ENCODE measurements around the gene GLB1L2. TPM values are rescaled to one million over a fixed set of nuclear protein-coding genes. Genes with fewer than 3 reads are reported as not detected.

GLB1L2 gene
- total RNA-seq, 1 experiment from 2014 or later: 27.1 TPM

DNA sequence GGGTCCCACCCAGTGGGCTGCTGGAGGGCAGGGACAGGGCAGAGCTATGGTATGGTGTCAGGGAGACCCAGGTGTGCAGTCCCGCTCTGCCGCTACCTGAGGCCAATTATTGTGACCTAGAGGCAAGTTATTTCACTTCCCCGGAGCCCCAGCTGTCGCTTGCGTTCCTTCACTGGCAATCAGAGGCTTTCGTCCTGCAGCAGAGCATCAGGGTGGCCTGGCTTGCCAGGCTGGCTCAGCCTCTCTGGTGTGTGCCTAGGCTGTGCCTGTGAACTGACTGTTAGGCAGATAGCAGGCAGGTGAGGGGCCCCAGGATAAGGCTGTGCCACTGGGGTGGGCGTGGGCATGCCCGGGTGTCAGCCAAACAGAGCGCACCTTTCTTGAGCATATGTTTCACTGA lies 31.4 kb downstream of the GLB1L2 start:
- Histone ChIP-seq H3K27ac (ENCODE audit: low read depth, low read length) (no peak overlapping the region), H3K4me2 (ENCODE audit: low read length) (no peak overlapping the region), H4K20me1 (ENCODE audit: insufficient read depth) (no peaks in the 10 kb centered on the region), H3K4me1 (ENCODE audit: control insufficient read depth in 1 of 2, insufficient read depth in 2 of 2, low read length in 2 of 2) (no peaks in the 10 kb centered on the region), H3K4me3 (replicated peaks in 1 of 2; ENCODE audit: low read depth in 1 of 2, low read length in 2 of 2) (no peak overlapping the region), H2AFZ (ENCODE audit: low read depth, low read length, poor library complexity, severe bottlenecking) (no peak overlapping the region), H3K36me3 (ENCODE audit: control insufficient read depth in 1 of 2, insufficient read depth in 2 of 2, low read length in 2 of 2) (no peaks in the 10 kb centered on the region), H3K9ac (ENCODE audit: low read length) (no peak overlapping the region), H3K27me3 (ENCODE audit: insufficient read depth, low read length) (no peaks in the 10 kb centered on the region), H3K79me2 (ENCODE audit: insufficient read depth, low read length) (no peaks in the 10 kb centered on the region), H3K9me2 (ENCODE audit: insufficient read depth) (no peaks in the 10 kb centered on the region), H3K9me3 (ENCODE audit: control insufficient read depth in 1 of 2, insufficient read depth in 1 of 2, low read depth in 1 of 2, low read length in 2 of 2) (no peaks in the 10 kb centered on the region)
- CTCF ChIA-PET: no interaction called here
- intact Hi-C loops (cut with micrococcal nuclease): loop anchor here (5.0 kb wide), 3 partner anchors 229 to 504 kb away; no protein-coding TSS in a partner anchor
- no TSS peak for BruUV-seq (replicated peaks)
- TF ChIP-seq SRF (IDR thresholded peaks at IDR 0.05; ENCODE audit: low read depth) (no peak), YY1 (IDR thresholded peaks at IDR 0.05; ENCODE audit: extremely low read depth, insufficient replicate concordance, low read depth, low read length) (no peak), TCF7L2 (IDR thresholded peaks at IDR 0.05; ENCODE audit: borderline replicate concordance, extremely low read depth, insufficient read depth, insufficient read length) (no peak), POLR2AphosphoS5 (IDR thresholded peaks at IDR 0.05; ENCODE audit: low read depth, low read length) (no peak), CBX3 (IDR thresholded peaks at IDR 0.05; ENCODE audit: low read depth) (no peak), EZH2 (IDR thresholded peaks at IDR 0.05) (no peak), ZFX (IDR thresholded peaks at IDR 0.05) (no peak), EZH2phosphoT487 (IDR thresholded peaks at IDR 0.05; ENCODE audit: borderline replicate concordance) (no peak), JUND (IDR thresholded peaks at IDR 0.05) (no peak), RAD21 (IDR thresholded peaks at IDR 0.05; ENCODE audit: low read depth) (no peak), POLR2A (IDR thresholded peaks at IDR 0.05; ENCODE audit: borderline replicate concordance, extremely low read depth, insufficient read depth, insufficient read length) (no peak), ELF1 (IDR thresholded peaks at IDR 0.05; ENCODE audit: borderline replicate concordance, low read depth) (no peak), FOSL1 (IDR thresholded peaks at IDR 0.05; ENCODE audit: low read depth) (no peak), SP1 (IDR thresholded peaks at IDR 0.05; ENCODE audit: low read depth) (no peak)
- TF ChIP-seq, protein P1, sequence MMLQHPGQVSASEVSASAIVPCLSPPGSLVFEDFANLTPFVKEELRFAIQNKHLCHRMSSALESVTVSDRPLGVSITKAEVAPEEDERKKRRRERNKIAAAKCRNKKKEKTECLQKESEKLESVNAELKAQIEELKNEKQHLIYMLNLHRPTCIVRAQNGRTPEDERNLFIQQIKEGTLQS (IDR thresholded peaks at IDR 0.05): no peak
- TF ChIP-seq, protein P2, sequence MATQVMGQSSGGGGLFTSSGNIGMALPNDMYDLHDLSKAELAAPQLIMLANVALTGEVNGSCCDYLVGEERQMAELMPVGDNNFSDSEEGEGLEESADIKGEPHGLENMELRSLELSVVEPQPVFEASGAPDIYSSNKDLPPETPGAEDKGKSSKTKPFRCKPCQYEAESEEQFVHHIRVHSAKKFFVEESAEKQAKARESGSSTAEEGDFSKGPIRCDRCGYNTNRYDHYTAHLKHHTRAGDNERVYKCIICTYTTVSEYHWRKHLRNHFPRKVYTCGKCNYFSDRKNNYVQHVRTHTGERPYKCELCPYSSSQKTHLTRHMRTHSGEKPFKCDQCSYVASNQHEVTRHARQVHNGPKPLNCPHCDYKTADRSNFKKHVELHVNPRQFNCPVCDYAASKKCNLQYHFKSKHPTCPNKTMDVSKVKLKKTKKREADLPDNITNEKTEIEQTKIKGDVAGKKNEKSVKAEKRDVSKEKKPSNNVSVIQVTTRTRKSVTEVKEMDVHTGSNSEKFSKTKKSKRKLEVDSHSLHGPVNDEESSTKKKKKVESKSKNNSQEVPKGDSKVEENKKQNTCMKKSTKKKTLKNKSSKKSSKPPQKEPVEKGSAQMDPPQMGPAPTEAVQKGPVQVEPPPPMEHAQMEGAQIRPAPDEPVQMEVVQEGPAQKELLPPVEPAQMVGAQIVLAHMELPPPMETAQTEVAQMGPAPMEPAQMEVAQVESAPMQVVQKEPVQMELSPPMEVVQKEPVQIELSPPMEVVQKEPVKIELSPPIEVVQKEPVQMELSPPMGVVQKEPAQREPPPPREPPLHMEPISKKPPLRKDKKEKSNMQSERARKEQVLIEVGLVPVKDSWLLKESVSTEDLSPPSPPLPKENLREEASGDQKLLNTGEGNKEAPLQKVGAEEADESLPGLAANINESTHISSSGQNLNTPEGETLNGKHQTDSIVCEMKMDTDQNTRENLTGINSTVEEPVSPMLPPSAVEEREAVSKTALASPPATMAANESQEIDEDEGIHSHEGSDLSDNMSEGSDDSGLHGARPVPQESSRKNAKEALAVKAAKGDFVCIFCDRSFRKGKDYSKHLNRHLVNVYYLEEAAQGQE (IDR thresholded peaks at IDR 0.05; ENCODE audit: low read depth): no peak
- TF ChIP-seq, protein P3, sequence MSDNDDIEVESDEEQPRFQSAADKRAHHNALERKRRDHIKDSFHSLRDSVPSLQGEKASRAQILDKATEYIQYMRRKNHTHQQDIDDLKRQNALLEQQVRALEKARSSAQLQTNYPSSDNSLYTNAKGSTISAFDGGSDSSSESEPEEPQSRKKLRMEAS (IDR thresholded peaks at IDR 0.05): no peak
- TF ChIP-seq, protein P4, sequence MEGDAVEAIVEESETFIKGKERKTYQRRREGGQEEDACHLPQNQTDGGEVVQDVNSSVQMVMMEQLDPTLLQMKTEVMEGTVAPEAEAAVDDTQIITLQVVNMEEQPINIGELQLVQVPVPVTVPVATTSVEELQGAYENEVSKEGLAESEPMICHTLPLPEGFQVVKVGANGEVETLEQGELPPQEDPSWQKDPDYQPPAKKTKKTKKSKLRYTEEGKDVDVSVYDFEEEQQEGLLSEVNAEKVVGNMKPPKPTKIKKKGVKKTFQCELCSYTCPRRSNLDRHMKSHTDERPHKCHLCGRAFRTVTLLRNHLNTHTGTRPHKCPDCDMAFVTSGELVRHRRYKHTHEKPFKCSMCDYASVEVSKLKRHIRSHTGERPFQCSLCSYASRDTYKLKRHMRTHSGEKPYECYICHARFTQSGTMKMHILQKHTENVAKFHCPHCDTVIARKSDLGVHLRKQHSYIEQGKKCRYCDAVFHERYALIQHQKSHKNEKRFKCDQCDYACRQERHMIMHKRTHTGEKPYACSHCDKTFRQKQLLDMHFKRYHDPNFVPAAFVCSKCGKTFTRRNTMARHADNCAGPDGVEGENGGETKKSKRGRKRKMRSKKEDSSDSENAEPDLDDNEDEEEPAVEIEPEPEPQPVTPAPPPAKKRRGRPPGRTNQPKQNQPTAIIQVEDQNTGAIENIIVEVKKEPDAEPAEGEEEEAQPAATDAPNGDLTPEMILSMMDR (IDR thresholded peaks at IDR 0.05 in 2 of 3, conservative IDR thresholded peaks at IDR 0.05 in 1 of 3; ENCODE audit: borderline replicate concordance in 1 of 3, insufficient read depth in 1 of 3, low read depth in 2 of 3, low read length in 2 of 3): no peak
- TF ChIP-seq, protein P5, sequence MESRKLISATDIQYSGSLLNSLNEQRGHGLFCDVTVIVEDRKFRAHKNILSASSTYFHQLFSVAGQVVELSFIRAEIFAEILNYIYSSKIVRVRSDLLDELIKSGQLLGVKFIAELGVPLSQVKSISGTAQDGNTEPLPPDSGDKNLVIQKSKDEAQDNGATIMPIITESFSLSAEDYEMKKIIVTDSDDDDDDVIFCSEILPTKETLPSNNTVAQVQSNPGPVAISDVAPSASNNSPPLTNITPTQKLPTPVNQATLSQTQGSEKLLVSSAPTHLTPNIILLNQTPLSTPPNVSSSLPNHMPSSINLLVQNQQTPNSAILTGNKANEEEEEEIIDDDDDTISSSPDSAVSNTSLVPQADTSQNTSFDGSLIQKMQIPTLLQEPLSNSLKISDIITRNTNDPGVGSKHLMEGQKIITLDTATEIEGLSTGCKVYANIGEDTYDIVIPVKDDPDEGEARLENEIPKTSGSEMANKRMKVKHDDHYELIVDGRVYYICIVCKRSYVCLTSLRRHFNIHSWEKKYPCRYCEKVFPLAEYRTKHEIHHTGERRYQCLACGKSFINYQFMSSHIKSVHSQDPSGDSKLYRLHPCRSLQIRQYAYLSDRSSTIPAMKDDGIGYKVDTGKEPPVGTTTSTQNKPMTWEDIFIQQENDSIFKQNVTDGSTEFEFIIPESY (IDR thresholded peaks at IDR 0.05; ENCODE audit: extremely low read depth, insufficient replicate concordance, low read length): no peak
- DNase-seq (ENCODE audit: low read depth, low spot score) (no peak), ATAC-seq (no peak)
- RAD21 ChIA-PET (ENCODE audit: low non-redundant PET in 1 of 2, low total read pairs in 2 of 2, uncharacterized antibody in 2 of 2, unreplicated experiment in 2 of 2): no interaction called here
- POLR2A ChIA-PET: no interaction called here

Data from HCT116 (cell line).